DOHH2 (cell line): ENCODE measurements around the gene KRTAP21-1.

Experiments
- EZH2phosphoT487 ChIP-seq: fragments of 200-600 bp; sonication (generic); IDR thresholded peaks from 2 replicates; pipeline ENCODE4 v1.6.1; 2017; ENCODE audit warnings: borderline replicate concordance, mild to moderate bottlenecking, antibody characterized with exemption, low read length, moderate library complexity, mixed read lengths
- TF ChIP-seq, protein P1 (sequence below): fragments of 200-600 bp; sonication (generic); IDR thresholded peaks from one replicate; pipeline ENCODE4 v1.5.1; 2014; ENCODE audit warnings: antibody characterized with exemption, mild to moderate bottlenecking, low read depth, low read length; ENCODE audit not compliant: poor library complexity, severe bottlenecking

GRCh38 chr21:30726726-30727125, 28.5 kb downstream of the KRTAP21-1 start:
- TF ChIP-seq, protein P1, sequence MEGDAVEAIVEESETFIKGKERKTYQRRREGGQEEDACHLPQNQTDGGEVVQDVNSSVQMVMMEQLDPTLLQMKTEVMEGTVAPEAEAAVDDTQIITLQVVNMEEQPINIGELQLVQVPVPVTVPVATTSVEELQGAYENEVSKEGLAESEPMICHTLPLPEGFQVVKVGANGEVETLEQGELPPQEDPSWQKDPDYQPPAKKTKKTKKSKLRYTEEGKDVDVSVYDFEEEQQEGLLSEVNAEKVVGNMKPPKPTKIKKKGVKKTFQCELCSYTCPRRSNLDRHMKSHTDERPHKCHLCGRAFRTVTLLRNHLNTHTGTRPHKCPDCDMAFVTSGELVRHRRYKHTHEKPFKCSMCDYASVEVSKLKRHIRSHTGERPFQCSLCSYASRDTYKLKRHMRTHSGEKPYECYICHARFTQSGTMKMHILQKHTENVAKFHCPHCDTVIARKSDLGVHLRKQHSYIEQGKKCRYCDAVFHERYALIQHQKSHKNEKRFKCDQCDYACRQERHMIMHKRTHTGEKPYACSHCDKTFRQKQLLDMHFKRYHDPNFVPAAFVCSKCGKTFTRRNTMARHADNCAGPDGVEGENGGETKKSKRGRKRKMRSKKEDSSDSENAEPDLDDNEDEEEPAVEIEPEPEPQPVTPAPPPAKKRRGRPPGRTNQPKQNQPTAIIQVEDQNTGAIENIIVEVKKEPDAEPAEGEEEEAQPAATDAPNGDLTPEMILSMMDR = no peak
- TF ChIP-seq EZH2phosphoT487 = no peak
